Measurements from ENCODE around the gene CPNE8. TPM values are rescaled to one million over a fixed set of nuclear protein-coding genes. Genes with fewer than 3 reads are reported as not detected.

CPNE8 gene
- total RNA-seq, 4 donors from 2014 or later: 12.1 to 38.3 (median 13.4) TPM

DNA sequence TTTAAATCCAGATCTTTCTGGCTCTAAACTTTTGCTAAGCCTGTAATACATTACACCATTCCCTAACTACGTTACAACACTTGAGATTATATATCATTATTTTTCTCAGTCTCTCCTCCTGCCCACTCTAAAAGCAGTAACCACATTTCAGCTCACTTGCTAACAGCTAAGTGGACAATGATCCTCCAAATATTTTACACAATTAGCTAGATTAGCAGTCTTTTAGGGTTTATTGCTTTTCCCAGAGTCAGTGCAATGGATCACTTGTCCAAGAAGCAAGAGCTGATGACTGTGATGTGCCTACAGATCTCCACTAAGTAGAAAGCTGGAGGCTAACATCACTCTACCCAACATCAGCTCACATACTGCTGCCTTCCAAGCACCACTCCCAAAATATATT lies 17.6 kb downstream of the CPNE8 start:
- Histone ChIP-seq H3K4me1 (peaks cover 11% of the 10 kb centered on the region), H3K36me3 (no peaks in the 10 kb centered on the region), H3K27ac (no peak overlapping the region), H3K9me3 (no peaks in the 10 kb centered on the region), H3K27me3 (no peaks in the 10 kb centered on the region), H3K4me3 (no peak overlapping the region)
- DNase-seq (ENCODE audit: low spot score in 2 of 2): no peak
- TF ChIP-seq POLR2AphosphoS5 (IDR thresholded peaks at IDR 0.05) (no peak), EP300 (IDR thresholded peaks at IDR 0.05) (no peak), POLR2A (IDR thresholded peaks at IDR 0.05) (no peak)
- TF ChIP-seq, protein P1, sequence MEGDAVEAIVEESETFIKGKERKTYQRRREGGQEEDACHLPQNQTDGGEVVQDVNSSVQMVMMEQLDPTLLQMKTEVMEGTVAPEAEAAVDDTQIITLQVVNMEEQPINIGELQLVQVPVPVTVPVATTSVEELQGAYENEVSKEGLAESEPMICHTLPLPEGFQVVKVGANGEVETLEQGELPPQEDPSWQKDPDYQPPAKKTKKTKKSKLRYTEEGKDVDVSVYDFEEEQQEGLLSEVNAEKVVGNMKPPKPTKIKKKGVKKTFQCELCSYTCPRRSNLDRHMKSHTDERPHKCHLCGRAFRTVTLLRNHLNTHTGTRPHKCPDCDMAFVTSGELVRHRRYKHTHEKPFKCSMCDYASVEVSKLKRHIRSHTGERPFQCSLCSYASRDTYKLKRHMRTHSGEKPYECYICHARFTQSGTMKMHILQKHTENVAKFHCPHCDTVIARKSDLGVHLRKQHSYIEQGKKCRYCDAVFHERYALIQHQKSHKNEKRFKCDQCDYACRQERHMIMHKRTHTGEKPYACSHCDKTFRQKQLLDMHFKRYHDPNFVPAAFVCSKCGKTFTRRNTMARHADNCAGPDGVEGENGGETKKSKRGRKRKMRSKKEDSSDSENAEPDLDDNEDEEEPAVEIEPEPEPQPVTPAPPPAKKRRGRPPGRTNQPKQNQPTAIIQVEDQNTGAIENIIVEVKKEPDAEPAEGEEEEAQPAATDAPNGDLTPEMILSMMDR (IDR thresholded peaks at IDR 0.05): no peak
- WGBS: 72% methylated on average over 1 of the region's 1 CpG

GRCh38 chr12:38886931-38887330 lies 18.5 kb downstream of the CPNE8 start:
- TF ChIP-seq, protein P1 (IDR thresholded peaks at IDR 0.05): no peak
- TF ChIP-seq POLR2AphosphoS5 (IDR thresholded peaks at IDR 0.05) (no peak), POLR2A (IDR thresholded peaks at IDR 0.05) (no peak), EP300 (IDR thresholded peaks at IDR 0.05) (no peak)
- no peak overlapping the region for H3K4me3 ChIP-seq
- H3K27ac ChIP-seq: no peak overlapping the region
- H3K36me3 ChIP-seq: no peaks in the 10 kb centered on the region
- H3K9me3 ChIP-seq: no peaks in the 10 kb centered on the region
- DNase-seq (ENCODE audit: low spot score in 2 of 2): no peak
- WGBS: 100% methylated on average over 1 of the region's 1 CpG
- no peaks in the 10 kb centered on the region for H3K27me3 ChIP-seq
- peaks cover 5% of the 10 kb centered on the region for H3K4me1 ChIP-seq

GRCh38 chr12:38886064-38886463 lies 19.3 kb downstream of the CPNE8 start:
- H3K9me3 ChIP-seq: no peaks in the 10 kb centered on the region
- no peak overlapping the region for H3K27ac ChIP-seq
- TF ChIP-seq, protein P1 (IDR thresholded peaks at IDR 0.05): no peak
- TF ChIP-seq POLR2A (IDR thresholded peaks at IDR 0.05) (no peak), POLR2AphosphoS5 (IDR thresholded peaks at IDR 0.05) (no peak)
- no peaks in the 10 kb centered on the region for H3K27me3 ChIP-seq
- H3K4me1 ChIP-seq: peaks cover 4% of the 10 kb centered on the region
- no peak overlapping the region for H3K4me3 ChIP-seq
- H3K36me3 ChIP-seq: no peaks in the 10 kb centered on the region
- no peak for DNase-seq (ENCODE audit: low spot score in 2 of 2)

DNA sequence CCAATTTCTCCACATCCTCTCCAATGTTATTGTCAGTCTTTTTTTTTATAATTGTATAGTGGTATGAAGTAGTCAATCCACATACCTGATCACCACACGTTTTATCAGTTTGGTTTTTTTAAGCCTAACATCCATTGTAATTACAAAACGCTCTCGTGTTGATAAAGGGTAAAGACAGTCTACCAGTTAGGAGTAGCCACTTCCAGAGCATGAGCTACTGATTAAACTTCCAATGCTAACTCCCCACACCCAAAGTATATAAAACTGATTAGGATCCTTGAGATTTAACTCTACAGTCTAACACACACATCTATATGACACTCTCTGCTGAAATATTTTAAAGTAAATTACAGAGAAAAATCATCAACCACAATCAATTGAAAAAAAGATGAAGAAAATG lies 20.7 kb downstream of the CPNE8 start:
- H3K4me1 ChIP-seq: peaks cover 4% of the 10 kb centered on the region
- TF ChIP-seq POLR2A (IDR thresholded peaks at IDR 0.05) (no peak), POLR2AphosphoS5 (IDR thresholded peaks at IDR 0.05) (no peak), EP300 (IDR thresholded peaks at IDR 0.05) (no peak)
- TF ChIP-seq, protein P1 (IDR thresholded peaks at IDR 0.05): no peak
- no peaks in the 10 kb centered on the region for H3K36me3 ChIP-seq
- no peaks in the 10 kb centered on the region for H3K27me3 ChIP-seq
- H3K27ac ChIP-seq: no peak overlapping the region
- DNase-seq (ENCODE audit: low spot score in 2 of 2): no peak
- 91% methylated on average over 3 of the region's 3 CpGs for WGBS
- no peak overlapping the region for H3K4me3 ChIP-seq
- H3K9me3 ChIP-seq: no peaks in the 10 kb centered on the region

DNA sequence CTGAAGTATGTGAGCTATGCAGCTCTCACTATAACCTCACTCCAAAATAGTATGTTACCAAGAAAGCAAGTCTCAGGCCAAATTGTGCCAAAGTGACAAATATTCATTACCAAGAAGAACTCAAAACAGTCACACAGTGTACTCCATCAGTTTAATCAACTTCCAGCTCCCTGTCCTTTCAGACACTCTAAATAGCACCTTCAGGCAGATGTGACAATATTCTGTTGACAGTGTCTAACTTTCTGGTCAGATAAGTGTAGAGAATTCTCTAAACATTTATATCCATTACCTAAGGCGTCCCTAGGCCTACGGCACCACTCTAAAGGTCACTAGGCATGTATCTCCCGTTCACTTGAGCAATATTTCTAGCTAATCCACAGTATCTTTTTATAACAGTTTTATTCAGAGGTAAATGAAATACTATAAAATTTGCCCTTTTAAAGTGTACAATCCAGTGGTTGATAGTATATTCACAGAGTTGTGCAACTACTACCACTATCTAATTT lies 21.7 kb downstream of the CPNE8 start:
- no peak for TF ChIP-seq POLR2A (IDR thresholded peaks at IDR 0.05)
- no peak for TF ChIP-seq EP300 (IDR thresholded peaks at IDR 0.05)
- no peak for TF ChIP-seq POLR2AphosphoS5 (IDR thresholded peaks at IDR 0.05)
- TF ChIP-seq, protein P1 (IDR thresholded peaks at IDR 0.05): no peak
- DNase-seq (ENCODE audit: low spot score in 2 of 2): no peak
- H3K27me3 ChIP-seq: no peaks in the 10 kb centered on the region
- no peak overlapping the region for H3K27ac ChIP-seq
- H3K4me3 ChIP-seq: no peak overlapping the region
- H3K36me3 ChIP-seq: no peaks in the 10 kb centered on the region
- 97% methylated on average over 3 of the region's 3 CpGs for WGBS
- H3K4me1 ChIP-seq: peaks cover 4% of the 10 kb centered on the region
- no peaks in the 10 kb centered on the region for H3K9me3 ChIP-seq
